Stomach (tissue), 4 donors: ENCODE measurements around the gene PFDN6.

ENCODE experiments used
- EP300 ChIP-seq: sonication (generic); formaldehyde crosslinking; IDR thresholded peaks from one replicate; pipeline ENCODE4 v1.6.1; 2017; ENCODE audit warnings: antibody characterized with exemption
- TF ChIP-seq, protein P1 (sequence below), 7 experiments: fragments of 450-650 bp in 4 of 7; fragments of 200-600 bp in 3 of 7; sonication (generic) in 3 of 7; IDR thresholded peaks; one replicate each; pipeline ENCODE4 v1.5.1; 2016 to 2019; ENCODE audit warnings: antibody characterized with exemption in 7 of 7, control low read depth in 2 of 7, mild to moderate bottlenecking in 1 of 7

DNA sequence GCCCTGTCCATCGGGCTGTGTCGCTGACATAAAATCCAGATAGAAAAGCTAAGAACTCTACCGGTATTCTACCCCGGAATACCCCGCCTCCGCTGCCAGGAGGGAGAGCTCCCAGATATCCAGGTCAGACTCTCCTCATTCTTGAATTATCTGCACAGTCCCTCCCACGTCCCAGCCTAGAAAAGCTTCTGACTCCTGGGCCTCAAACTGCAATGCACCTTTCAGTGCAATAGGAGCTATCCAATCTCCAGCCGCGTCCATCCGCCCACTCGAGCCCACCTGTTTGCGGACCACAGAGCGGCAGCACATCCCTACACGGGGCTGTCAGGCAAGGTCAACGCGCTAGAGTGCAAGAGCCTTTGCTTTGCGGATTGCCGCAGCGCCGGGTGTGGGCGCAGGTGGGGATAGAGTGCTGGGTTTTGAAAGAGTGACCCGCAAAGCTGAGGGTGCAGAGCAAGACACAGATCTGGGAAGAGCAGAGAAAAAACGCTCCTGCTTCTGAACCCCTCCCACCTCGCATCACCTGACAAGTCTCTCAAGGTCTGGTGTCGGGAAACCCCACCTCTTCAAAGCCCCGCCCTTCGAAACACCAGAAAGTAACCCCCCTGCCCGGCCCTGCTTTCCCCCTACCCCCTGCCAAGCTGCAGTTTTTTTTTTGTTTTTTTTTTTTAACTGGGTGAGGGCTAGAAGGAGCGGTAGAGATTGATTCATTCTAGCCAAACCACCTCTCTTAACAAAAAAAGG lies 23.1 kb downstream of the PFDN6 start:
- TF ChIP-seq, protein P1, sequence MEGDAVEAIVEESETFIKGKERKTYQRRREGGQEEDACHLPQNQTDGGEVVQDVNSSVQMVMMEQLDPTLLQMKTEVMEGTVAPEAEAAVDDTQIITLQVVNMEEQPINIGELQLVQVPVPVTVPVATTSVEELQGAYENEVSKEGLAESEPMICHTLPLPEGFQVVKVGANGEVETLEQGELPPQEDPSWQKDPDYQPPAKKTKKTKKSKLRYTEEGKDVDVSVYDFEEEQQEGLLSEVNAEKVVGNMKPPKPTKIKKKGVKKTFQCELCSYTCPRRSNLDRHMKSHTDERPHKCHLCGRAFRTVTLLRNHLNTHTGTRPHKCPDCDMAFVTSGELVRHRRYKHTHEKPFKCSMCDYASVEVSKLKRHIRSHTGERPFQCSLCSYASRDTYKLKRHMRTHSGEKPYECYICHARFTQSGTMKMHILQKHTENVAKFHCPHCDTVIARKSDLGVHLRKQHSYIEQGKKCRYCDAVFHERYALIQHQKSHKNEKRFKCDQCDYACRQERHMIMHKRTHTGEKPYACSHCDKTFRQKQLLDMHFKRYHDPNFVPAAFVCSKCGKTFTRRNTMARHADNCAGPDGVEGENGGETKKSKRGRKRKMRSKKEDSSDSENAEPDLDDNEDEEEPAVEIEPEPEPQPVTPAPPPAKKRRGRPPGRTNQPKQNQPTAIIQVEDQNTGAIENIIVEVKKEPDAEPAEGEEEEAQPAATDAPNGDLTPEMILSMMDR (IDR thresholded peaks at IDR 0.05), result no peak
- TF ChIP-seq EP300, result no peak
